ENCODE results near the gene TEN1.

TEN1 gene

GRCh38 chr17:76002100-76002499 lies 23.1 kb downstream of the TEN1 start:
- no peak overlapping the region for H3K4me3 Mint-ChIP-seq
- H3K9me3 Mint-ChIP-seq = no peaks in the 10 kb centered on the region
- H3K36me3 Mint-ChIP-seq (ENCODE audit: insufficient read depth) = peaks cover 8% of the 10 kb centered on the region
- DNase-seq (ENCODE audit: low spot score in 2 of 2) = no peak
- H3K27me3 Mint-ChIP-seq = no peaks in the 10 kb centered on the region
- no peak for ATAC-seq (replicated peaks; ENCODE audit: extremely low read depth, poor library complexity, severe bottlenecking)
- H3K27ac Mint-ChIP-seq (ENCODE audit: low read depth) = no peak overlapping the region
- peaks cover 6% of the 10 kb centered on the region for H3K4me1 Mint-ChIP-seq

- H3K36me3 Mint-ChIP-seq (ENCODE audit: insufficient read depth) = peaks cover 6% of the 10 kb centered on the region
- no peaks in the 10 kb centered on the region for H3K27me3 Mint-ChIP-seq
- ATAC-seq (replicated peaks; ENCODE audit: extremely low read depth, poor library complexity, severe bottlenecking) (no peak), DNase-seq (ENCODE audit: low spot score in 2 of 2) (no peak)
- no peaks in the 10 kb centered on the region for H3K9me3 Mint-ChIP-seq
- H3K4me1 Mint-ChIP-seq = no peaks in the 10 kb centered on the region
- H3K4me3 Mint-ChIP-seq = no peak overlapping the region
- H3K27ac Mint-ChIP-seq (ENCODE audit: low read depth) = no peak overlapping the region
Observed at GRCh38 chr17:76003915-76004314, 24.9 kb downstream of the TEN1 start.

- no peak for ATAC-seq (replicated peaks; ENCODE audit: extremely low read depth, poor library complexity, severe bottlenecking)
- Mint-ChIP-seq H3K27ac (ENCODE audit: low read depth) (no peak overlapping the region), H3K4me3 (no peak overlapping the region), H3K4me1 (no peaks in the 10 kb centered on the region), H3K36me3 (ENCODE audit: insufficient read depth) (peaks cover 7% of the 10 kb centered on the region), H3K9me3 (no peaks in the 10 kb centered on the region), H3K27me3 (no peaks in the 10 kb centered on the region)
- no peak for DNase-seq (ENCODE audit: low spot score in 2 of 2)
Observed at GRCh38 chr17:76004750-76005262, 25.8 kb downstream of the TEN1 start.

GRCh38 chr17:76005263-76006149 lies 26.5 kb downstream of the TEN1 start:
- DNase-seq (ENCODE audit: low spot score in 2 of 2) (peak; percentile 61 to 75), ATAC-seq (replicated peaks; ENCODE audit: extremely low read depth, poor library complexity, severe bottlenecking) (no peak)
- Mint-ChIP-seq H3K27ac (ENCODE audit: low read depth) (peak overlapping the region; percentile 52), H3K27me3 (no peaks in the 10 kb centered on the region), H3K4me3 (no peak overlapping the region), H3K9me3 (no peaks in the 10 kb centered on the region), H3K36me3 (ENCODE audit: insufficient read depth) (peaks cover 7% of the 10 kb centered on the region), H3K4me1 (no peaks in the 10 kb centered on the region)

- H3K36me3 Mint-ChIP-seq (ENCODE audit: insufficient read depth) = peaks cover 7% of the 10 kb centered on the region
- no peak overlapping the region for H3K27ac Mint-ChIP-seq (ENCODE audit: low read depth)
- H3K27me3 Mint-ChIP-seq = no peaks in the 10 kb centered on the region
- ATAC-seq (replicated peaks; ENCODE audit: extremely low read depth, poor library complexity, severe bottlenecking) (no peak), DNase-seq (ENCODE audit: low spot score in 2 of 2) (no peak)
- H3K4me3 Mint-ChIP-seq = no peak overlapping the region
- H3K4me1 Mint-ChIP-seq = no peaks in the 10 kb centered on the region
- no peaks in the 10 kb centered on the region for H3K9me3 Mint-ChIP-seq
Observed at GRCh38 chr17:76007131-76007849, 28.2 kb downstream of the TEN1 start.

- Mint-ChIP-seq H3K36me3 (ENCODE audit: insufficient read depth) (peaks cover 7% of the 10 kb centered on the region), H3K4me1 (no peaks in the 10 kb centered on the region), H3K27me3 (no peaks in the 10 kb centered on the region), H3K9me3 (no peaks in the 10 kb centered on the region), H3K27ac (ENCODE audit: low read depth) (no peak overlapping the region), H3K4me3 (no peak overlapping the region)
- DNase-seq (ENCODE audit: low spot score in 2 of 2) (no peak), ATAC-seq (replicated peaks; ENCODE audit: extremely low read depth, poor library complexity, severe bottlenecking) (no peak)
Observed at GRCh38 chr17:76007850-76008165, 28.8 kb downstream of the TEN1 start.

GRCh38 chr17:76008208-76008607 lies 29.2 kb downstream of the TEN1 start:
- H3K4me3 Mint-ChIP-seq = no peak overlapping the region
- ATAC-seq (replicated peaks; ENCODE audit: extremely low read depth, poor library complexity, severe bottlenecking) (no peak), DNase-seq (ENCODE audit: low spot score in 2 of 2) (no peak)
- H3K27me3 Mint-ChIP-seq = no peaks in the 10 kb centered on the region
- no peak overlapping the region for H3K27ac Mint-ChIP-seq (ENCODE audit: low read depth)
- no peaks in the 10 kb centered on the region for H3K4me1 Mint-ChIP-seq
- peaks cover 9% of the 10 kb centered on the region for H3K36me3 Mint-ChIP-seq (ENCODE audit: insufficient read depth)
- no peaks in the 10 kb centered on the region for H3K9me3 Mint-ChIP-seq

- Mint-ChIP-seq H3K4me3 (no peak overlapping the region), H3K27me3 (no peaks in the 10 kb centered on the region), H3K27ac (ENCODE audit: low read depth) (no peak overlapping the region)
Observed at GRCh38 chr17:76008630-76009425, 29.8 kb downstream of the TEN1 start.

GRCh38 chr17:76009447-76009846 lies 30.4 kb downstream of the TEN1 start:
- H3K9me3 Mint-ChIP-seq = no peaks in the 10 kb centered on the region
- H3K36me3 Mint-ChIP-seq (ENCODE audit: insufficient read depth) = peaks cover 9% of the 10 kb centered on the region
- H3K4me1 Mint-ChIP-seq = peaks cover 7% of the 10 kb centered on the region
- DNase-seq (ENCODE audit: low spot score in 2 of 2) (no peak), ATAC-seq (replicated peaks; ENCODE audit: extremely low read depth, poor library complexity, severe bottlenecking) (no peak)
- no peak overlapping the region for H3K4me3 Mint-ChIP-seq
- H3K27me3 Mint-ChIP-seq = no peaks in the 10 kb centered on the region
- H3K27ac Mint-ChIP-seq (ENCODE audit: low read depth) = no peak overlapping the region

More at GRCh38 chr17:76008630-76009425, 29.8 kb downstream of the TEN1 start:
- Mint-ChIP-seq H3K9me3 (no peaks in the 10 kb centered on the region), H3K4me1 (peaks cover under 1% of the 10 kb centered on the region), H3K36me3 (ENCODE audit: insufficient read depth) (peaks cover 9% of the 10 kb centered on the region)
- DNase-seq (ENCODE audit: low spot score in 2 of 2) (no peak), ATAC-seq (replicated peaks; ENCODE audit: extremely low read depth, poor library complexity, severe bottlenecking) (no peak)

GRCh38 chr17:76009969-76010661 lies 31.1 kb downstream of the TEN1 start:
- Mint-ChIP-seq H3K36me3 (ENCODE audit: insufficient read depth) (peaks cover 9% of the 10 kb centered on the region), H3K27ac (ENCODE audit: low read depth) (no peak overlapping the region), H3K9me3 (no peaks in the 10 kb centered on the region), H3K4me1 (peaks cover 7% of the 10 kb centered on the region), H3K4me3 (no peak overlapping the region), H3K27me3 (no peaks in the 10 kb centered on the region)
- ATAC-seq (replicated peaks; ENCODE audit: extremely low read depth, poor library complexity, severe bottlenecking) = no peak
- DNase-seq (ENCODE audit: low spot score in 2 of 2) = no peak

GRCh38 chr17:76011951-76012350 lies 32.9 kb downstream of the TEN1 start:
- peaks cover 7% of the 10 kb centered on the region for H3K4me1 Mint-ChIP-seq
- no peak overlapping the region for H3K4me3 Mint-ChIP-seq
- ATAC-seq (replicated peaks; ENCODE audit: extremely low read depth, poor library complexity, severe bottlenecking) = no peak
- H3K27ac Mint-ChIP-seq (ENCODE audit: low read depth) = no peak overlapping the region
- DNase-seq (ENCODE audit: low spot score in 2 of 2) = no peak
- H3K36me3 Mint-ChIP-seq (ENCODE audit: insufficient read depth) = peaks cover 4% of the 10 kb centered on the region
- no peaks in the 10 kb centered on the region for H3K27me3 Mint-ChIP-seq
- no peaks in the 10 kb centered on the region for H3K9me3 Mint-ChIP-seq

GRCh38 chr17:76013377-76013932 lies 34.4 kb downstream of the TEN1 start:
- no peaks in the 10 kb centered on the region for H3K9me3 Mint-ChIP-seq
- H3K36me3 Mint-ChIP-seq (ENCODE audit: insufficient read depth) = peaks cover 4% of the 10 kb centered on the region
- no peak overlapping the region for H3K4me3 Mint-ChIP-seq
- no peak overlapping the region for H3K27ac Mint-ChIP-seq (ENCODE audit: low read depth)
- H3K27me3 Mint-ChIP-seq = no peaks in the 10 kb centered on the region
- DNase-seq (ENCODE audit: low spot score in 2 of 2) (no peak), ATAC-seq (replicated peaks; ENCODE audit: extremely low read depth, poor library complexity, severe bottlenecking) (no peak)
- H3K4me1 Mint-ChIP-seq = peaks cover 7% of the 10 kb centered on the region
